K562 (cell line): ENCODE measurements around the gene RREB1. TPM values are rescaled to one million over a fixed set of nuclear protein-coding genes. Genes with fewer than 3 reads are reported as not detected.

ENCODE experiments used
- ATAC-seq: fragments of 200-7000 bp; cut with Tn5 transposase; 3 replicates; pipeline ENCODE4 v1.9.1; 2020; ENCODE audit warnings: moderate library complexity
- BruUV-seq: library from RNA; stranded (reverse); fragments of 400-500 nt; replicated peaks from 2 replicates; lab custom pipeline; 2021; lab: Mats Ljungman, UMichigan
- CTCF ChIA-PET: fragments of 300-600 bp; formaldehyde crosslinking; extraction: SDS; loops from one replicate; lab custom pipeline; 2021; ENCODE audit warnings: low intra/inter-chr PET ratio; lab: Yijun Ruan, JAX
- POLR2A ChIA-PET: fragments of 300-600, 350-650 bp; sonication (Branson Sonifier 250); formaldehyde crosslinking; extraction: SDS; loops from one replicate; lab custom pipeline; 2021; ENCODE audit warnings: antibody characterized with exemption, inconsistent platforms; lab: Yijun Ruan, JAX
- DNase-seq, 4 experiments: peaks; one replicate each; pipeline versions ENCODE4 v3.0.0 to v3.0.0-alpha.2; 2011 to 2018; ENCODE audit warnings: low spot score in 3 of 4, mixed read lengths in 3 of 4; ENCODE audit errors: extremely low read depth in 1 of 4
- FAIRE-seq: peaks from 2 replicates; lab custom pipeline; 2011; peaks lifted over from hg19 to GRCh38; lab: Jason Lieb, UNC
- H2AFZ ChIP-seq: 2 replicates; pipeline ENCODE4 v1.6.0; 2011; ENCODE audit warnings: low read depth, low read length, control low read depth, inconsistent platforms
- H3K27ac ChIP-seq: fragments of 200-600 bp; 3 replicates; pipeline ENCODE4 v1.8.0; 2011; ENCODE audit warnings: low read depth, mild to moderate bottlenecking, control low read depth, inconsistent platforms, low read length, moderate library complexity, mixed read lengths; ENCODE audit errors: extremely low read depth
- H3K27me3 ChIP-seq, 2 experiments: fragments of 300-600 bp in 1 of 2; 2 replicates in 1 of 2; 3 replicates in 1 of 2; pipeline versions ENCODE4 v1.6.0 to v1.8.0; 2011; ENCODE audit warnings: inconsistent platforms in 2 of 2, low read length in 2 of 2, mild to moderate bottlenecking in 1 of 2, mixed read lengths in 1 of 2, moderate library complexity in 1 of 2; ENCODE audit not compliant: control insufficient read depth in 2 of 2, insufficient read depth in 2 of 2
- H3K36me3 ChIP-seq: fragments of 300-600 bp; 3 replicates; pipeline ENCODE4 v1.8.0; 2011; ENCODE audit warnings: mild to moderate bottlenecking, low read length, inconsistent platforms; ENCODE audit not compliant: control insufficient read depth, insufficient read depth
- H3K4me1 ChIP-seq, 2 experiments: fragments of 200-600 bp in 1 of 2; replicated peaks in 1 of 2; 2 replicates in 1 of 2; 3 replicates in 1 of 2; pipeline versions ENCODE4 v1.5.1 to v1.8.0; 2011; ENCODE audit warnings: inconsistent platforms in 2 of 2, low read length in 2 of 2, mild to moderate bottlenecking in 1 of 2, mixed read lengths in 1 of 2, moderate library complexity in 1 of 2; ENCODE audit not compliant: control insufficient read depth in 2 of 2, insufficient read depth in 2 of 2
- H3K4me2 ChIP-seq: 2 replicates; pipeline ENCODE4 v1.6.1; 2011; ENCODE audit warnings: low read length, control low read depth, inconsistent platforms, mixed read lengths; ENCODE audit not compliant: insufficient read depth
- H3K4me3 ChIP-seq: fragments of 200-600 bp; sonication (generic), shearing (Covaris generic); 2 replicates; pipeline ENCODE4 v1.5.1; 2016; ENCODE audit warnings: control low read depth, inconsistent platforms
- H3K79me2 ChIP-seq: fragments of 200-600 bp; 3 replicates; pipeline ENCODE4 v1.8.0; 2011; ENCODE audit warnings: low read length, inconsistent platforms; ENCODE audit not compliant: control insufficient read depth, insufficient read depth
- H3K9ac ChIP-seq, 2 experiments: 2 replicates each; pipeline versions ENCODE4 v1.6.0 to v1.6.1; 2011; ENCODE audit warnings: low read depth in 2 of 2, low read length in 2 of 2, control low read depth in 1 of 2, inconsistent platforms in 1 of 2, mild to moderate bottlenecking in 1 of 2, mixed read lengths in 1 of 2; ENCODE audit not compliant: insufficient read depth in 1 of 2
- H3K9me1 ChIP-seq: one replicate; pipeline ENCODE4 v1.6.0; 2011; ENCODE audit warnings: inconsistent platforms, mild to moderate bottlenecking, low read length, moderate library complexity; ENCODE audit not compliant: control insufficient read depth, insufficient read depth
- H3K9me3 ChIP-seq: replicated peaks from 2 replicates; pipeline ENCODE4 v1.5.1; 2011; ENCODE audit warnings: low read depth, low read length, inconsistent platforms; ENCODE audit not compliant: control insufficient read depth, insufficient read depth
- H4K20me1 ChIP-seq: replicated peaks from 2 replicates; pipeline ENCODE4 v1.6.1; 2011; ENCODE audit warnings: low read length, inconsistent platforms, mixed read lengths; ENCODE audit not compliant: control insufficient read depth, insufficient read depth
- ARID2 ChIP-seq: fragments of 450-650 bp; IDR thresholded peaks from 2 replicates; pipeline ENCODE4 v1.6.1; 2017; ENCODE audit warnings: antibody characterized with exemption, mild to moderate bottlenecking
- FOXM1 ChIP-seq, 2 experiments: fragments of 450-650 bp in 1 of 2; sonication (generic) in 1 of 2; formaldehyde crosslinking in 1 of 2; IDR thresholded peaks; 2 replicates each; pipeline versions ENCODE4 v1.6.1 to v1.9.0; 2017 to 2022; ENCODE audit warnings: low read depth in 2 of 2, mild to moderate bottlenecking in 2 of 2, missing genetic modification reagents in 1 of 2, moderate library complexity in 1 of 2
- NFE2L1 ChIP-seq: fragments of 450-650 bp; IDR thresholded peaks from 2 replicates; pipeline ENCODE4 v1.6.1; 2016; ENCODE audit warnings: missing genetic modification characterization, low read depth, mild to moderate bottlenecking, missing compliant biosample characterization, moderate library complexity, borderline replicate concordance
- ZNF551 ChIP-seq: fragments of 250-450 bp; sonication (Bioruptor Pico); IDR thresholded peaks from 2 replicates; pipeline ENCODE4 v1.5.0; 2021; ENCODE audit warnings: mild to moderate bottlenecking, moderate library complexity
- WGBS: fragments of 100-300 bp; shearing (Covaris generic); methylation state at CpG from one replicate; pipeline ENCODE4 v1.1.6; 2016; ENCODE audit warnings: low coverage, mixed read lengths; ENCODE audit not compliant: insufficient coverage; ENCODE audit errors: missing lambda C conversion rate; 5-methylcytosine and 5-hydroxymethylcytosine counted together
- in situ Hi-C: fragments of 300-500 bp; cut with MboI; formaldehyde crosslinking; loops from 4 replicates; pipeline ENCODE4 v1.15.0; 2018; ENCODE audit warnings: inconsistent platforms, mixed read lengths
- intact Hi-C: fragments of 100-400 bp; cut with micrococcal nuclease; formaldehyde crosslinking; loops from 2 replicates; pipeline ENCODE4 v1.14.2; 2022
- polyA plus RNA-seq, 8 experiments: library from polyadenylated mRNA; depleted of rRNA in 4 of 8; stranded (reverse) in 5 of 8; unstranded in 3 of 8; fragments of >200 nt; fragmentation: Nextera tagmentation in 2 of 8; fragmentation: Illumina TruSeq in 1 of 8; extraction: Ambion mirVana in 2 of 8; extraction: Trizol in 1 of 8; gene quantifications; 2 replicates each; pipeline versions ENCODE4 v1.2.1 to v1.2.3, GENCODE V29; 2011 to 2014; ENCODE audit warnings: inconsistent platforms in 1 of 8, missing spikeins in 1 of 8
- total RNA-seq, 7 experiments: library from RNA; depleted of rRNA in 6 of 7; stranded (reverse); fragments of >200 nt in 6 of 7; fragmentation: Illumina TruSeq in 2 of 7; extraction: Trizol in 2 of 7; gene quantifications; 2 replicates each; pipeline versions ENCODE4 v1.2.1 to v1.2.3, GENCODE V29; 2011 to 2021; ENCODE audit warnings: low replicate concordance in 1 of 7
- TF ChIP-seq, protein P1 (sequence below): fragments of 250-450 bp; sonication (Bioruptor Pico); IDR thresholded peaks from 2 replicates; pipeline ENCODE4 v1.5.0; 2021

RREB1 gene
- total and polyA plus RNA-seq, 9 of the 15 experiments (the other 6 are each of a cell fraction or from before 2014, with no cell fraction given): 3.3 to 64.2 (median 19.3) TPM

DNA sequence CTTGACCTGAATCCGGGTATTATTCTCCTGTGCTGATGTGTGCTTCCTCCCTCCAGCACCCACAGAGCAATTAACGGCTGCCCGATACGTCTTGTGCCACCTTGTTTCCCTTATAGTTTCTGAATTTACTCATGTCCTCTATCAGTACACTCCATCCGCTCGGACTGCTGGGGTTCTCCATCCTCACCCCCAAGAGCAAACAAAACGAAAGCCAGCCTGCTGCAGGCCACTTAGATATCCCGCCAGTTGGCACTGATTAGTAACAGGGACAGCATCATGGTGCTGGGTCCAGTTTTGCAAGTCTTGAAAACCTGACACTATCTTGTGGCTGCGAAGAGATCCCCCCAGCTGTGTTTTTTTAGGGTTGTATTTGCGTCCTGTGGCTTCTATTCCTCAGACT is 133.4 kb downstream of the RREB1 start:
- no peak overlapping the region for H2AFZ ChIP-seq
- peaks cover 2% of the 10 kb centered on the region for H3K9me1 ChIP-seq
- ChIA-PET POLR2A (no interaction called here), CTCF (interaction anchor here (0.6 kb wide), 1 partner anchor 10 kb away, joined by 4 read pairs; no protein-coding TSS in a partner anchor)
- intact Hi-C loops (loop anchor here (5.0 to 10.0 kb wide), 2 partner anchors 316 to 454 kb away; no protein-coding TSS in a partner anchor), in situ Hi-C loops (loop anchor here (25.0 kb wide), 1 partner anchor 554 kb away; no protein-coding TSS in a partner anchor)
- H3K9me3 ChIP-seq: no peaks in the 10 kb centered on the region
- no peak overlapping the region for H3K4me3 ChIP-seq
- H3K36me3 ChIP-seq: peaks cover 88% of the 10 kb centered on the region
- H3K4me1 ChIP-seq: peaks cover 18 to 20% of the 10 kb centered on the region in 2 experiments
- no peaks in the 10 kb centered on the region for H4K20me1 ChIP-seq
- H3K27me3 ChIP-seq: no peaks in the 10 kb centered on the region
- H3K4me2 ChIP-seq: no peak overlapping the region
- FAIRE-seq (no peak), ATAC-seq (no peak), DNase-seq (no peak)
- H3K27ac ChIP-seq: no peak overlapping the region
- H3K79me2 ChIP-seq: peaks cover 71% of the 10 kb centered on the region
- WGBS: 90% methylated on average over 10 of the region's 10 CpGs
- TF ChIP-seq, protein P1, sequence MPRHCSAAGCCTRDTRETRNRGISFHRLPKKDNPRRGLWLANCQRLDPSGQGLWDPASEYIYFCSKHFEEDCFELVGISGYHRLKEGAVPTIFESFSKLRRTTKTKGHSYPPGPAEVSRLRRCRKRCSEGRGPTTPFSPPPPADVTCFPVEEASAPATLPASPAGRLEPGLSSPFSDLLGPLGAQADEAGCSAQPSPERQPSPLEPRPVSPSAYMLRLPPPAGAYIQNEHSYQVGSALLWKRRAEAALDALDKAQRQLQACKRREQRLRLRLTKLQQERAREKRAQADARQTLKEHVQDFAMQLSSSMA (CRISPR knock-in tag): no peak
- TF ChIP-seq NFE2L1 (tag): no peak
- TF ChIP-seq ARID2: no peak
- TF ChIP-seq FOXM1 (IDR thresholded peaks at IDR 0.05; ENCODE audit: low read depth): no peak
- TF ChIP-seq FOXM1 (CRISPR knock-in tag; IDR thresholded peaks at IDR 0.05; ENCODE audit: low read depth): no peak
- no peak for TF ChIP-seq ZNF551 (CRISPR knock-in tag)
- H3K9ac ChIP-seq: no peak overlapping the region; a peak in 1 of 4 replicates
- BruUV-seq: no TSS peak
